Thyroid gland (tissue), 4 donors: Measurements from ENCODE around the gene LEF1.

Experiments
- CTCF ChIP-seq, 6 experiments: fragments of 200-600 bp in 3 of 6; fragments of 450-650 bp in 3 of 6; sonication (generic) in 3 of 6; IDR thresholded peaks; one replicate each; pipeline ENCODE4 v1.5.1; 2016 to 2019; ENCODE audit warnings: antibody characterized with exemption in 6 of 6, mild to moderate bottlenecking in 2 of 6, inconsistent platforms in 1 of 6, moderate library complexity in 1 of 6
- POLR2A ChIP-seq, 2 donors: fragments of 450-650 bp; IDR thresholded peaks; one replicate each; pipeline ENCODE4 v1.6.1; 2017; ENCODE audit warnings: antibody characterized with exemption in 2 of 2, mild to moderate bottlenecking in 2 of 2, moderate library complexity in 1 of 2

DNA sequence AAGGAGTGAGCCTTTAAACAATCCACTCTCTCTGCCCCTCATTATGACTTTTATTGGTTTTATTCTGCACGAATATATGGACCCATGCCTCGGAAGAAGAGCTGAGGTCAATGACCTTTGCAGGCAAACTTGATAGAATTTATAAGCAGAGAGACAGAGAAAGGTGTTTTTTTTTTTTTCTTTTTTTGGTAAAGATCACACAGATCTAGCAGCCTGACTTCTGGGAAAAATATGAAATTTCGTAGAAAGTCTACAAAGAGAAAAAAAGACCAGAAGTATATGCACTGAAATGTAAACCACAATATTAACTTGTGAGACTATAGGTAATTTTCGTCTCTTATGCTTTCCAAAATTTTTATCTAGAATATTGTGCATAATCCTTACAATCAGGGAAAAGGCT, 61.6 kb downstream of the LEF1 start:
- TF ChIP-seq CTCF (IDR thresholded peaks at IDR 0.05) (no peak), POLR2A (IDR thresholded peaks at IDR 0.05) (no peak)
